HG03103 (cell line): ENCODE measurements around the gene DNAJA4.
"Not testable (repeated sequence)": the region's sequence is repeated elsewhere in the genome, so short reads cannot be mapped to it uniquely, and the experiment has no call there.

Source experiments
- ATAC-seq: cut with Tn5 transposase; IDR thresholded peaks from one replicate; pipeline ENCODE4 v1.9.1; 2021; ENCODE audit warnings: low read depth; ENCODE audit not compliant: unreplicated experiment

The DNAJA4 gene

GRCh38 chr15:78243491-78243941 lies 20.8 kb upstream of the DNAJA4 start:
- ATAC-seq: no peak

- no peak for ATAC-seq
Measured at GRCh38 chr15:78244101-78244500, 20.3 kb upstream of the DNAJA4 start.

- no peak for ATAC-seq
Measured at GRCh38 chr15:78244893-78245292, 19.5 kb upstream of the DNAJA4 start.

GRCh38 chr15:78245392-78245791 lies 19.0 kb upstream of the DNAJA4 start:
- ATAC-seq: not testable (repeated sequence)

- not testable (repeated sequence) for ATAC-seq
Measured at GRCh38 chr15:78245976-78246620, 18.3 kb upstream of the DNAJA4 start.

GRCh38 chr15:78247911-78248310 lies 16.5 kb upstream of the DNAJA4 start:
- no peak for ATAC-seq

GRCh38 chr15:78249131-78249530 lies 15.2 kb upstream of the DNAJA4 start:
- ATAC-seq: no peak

GRCh38 chr15:78251136-78251535 lies 13.2 kb upstream of the DNAJA4 start:
- no peak for ATAC-seq

- no peak for ATAC-seq
Measured at GRCh38 chr15:78255421-78256043, 8.8 kb upstream of the DNAJA4 start.

- ATAC-seq: no peak
Measured at GRCh38 chr15:78256044-78256437, 8.3 kb upstream of the DNAJA4 start.

GRCh38 chr15:78257681-78258080 lies 6.7 kb upstream of the DNAJA4 start:
- no peak for ATAC-seq

- no peak for ATAC-seq
Measured at GRCh38 chr15:78259232-78259631, 5.1 kb upstream of the DNAJA4 start.

- no peak for ATAC-seq
Measured at GRCh38 chr15:78260489-78260888, 3.9 kb upstream of the DNAJA4 start.

- ATAC-seq: no peak
Measured at GRCh38 chr15:78261062-78261461, 3.3 kb upstream of the DNAJA4 start.

- ATAC-seq: no peak
Measured at GRCh38 chr15:78263351-78263781, 996 bp upstream of the DNAJA4 start.

GRCh38 chr15:78263907-78264303 lies 457 bp upstream of the DNAJA4 start:
- ATAC-seq: no peak

- no peak for ATAC-seq
Measured at GRCh38 chr15:78265137-78265460, 737 bp downstream of the DNAJA4 start.

GRCh38 chr15:78265752-78266224 lies 1.4 kb downstream of the DNAJA4 start:
- ATAC-seq: no peak

- no peak for ATAC-seq
Measured at GRCh38 chr15:78266229-78266628, 1.9 kb downstream of the DNAJA4 start.

GRCh38 chr15:78266806-78267205 lies 2.4 kb downstream of the DNAJA4 start:
- ATAC-seq: no peak

GRCh38 chr15:78272316-78272715 lies 8.0 kb downstream of the DNAJA4 start:
- ATAC-seq: no peak

GRCh38 chr15:78272776-78273175 lies 8.4 kb downstream of the DNAJA4 start:
- ATAC-seq: no peak
